ENCODE measurements around the gene C2orf78.

The C2orf78 gene

DNA sequence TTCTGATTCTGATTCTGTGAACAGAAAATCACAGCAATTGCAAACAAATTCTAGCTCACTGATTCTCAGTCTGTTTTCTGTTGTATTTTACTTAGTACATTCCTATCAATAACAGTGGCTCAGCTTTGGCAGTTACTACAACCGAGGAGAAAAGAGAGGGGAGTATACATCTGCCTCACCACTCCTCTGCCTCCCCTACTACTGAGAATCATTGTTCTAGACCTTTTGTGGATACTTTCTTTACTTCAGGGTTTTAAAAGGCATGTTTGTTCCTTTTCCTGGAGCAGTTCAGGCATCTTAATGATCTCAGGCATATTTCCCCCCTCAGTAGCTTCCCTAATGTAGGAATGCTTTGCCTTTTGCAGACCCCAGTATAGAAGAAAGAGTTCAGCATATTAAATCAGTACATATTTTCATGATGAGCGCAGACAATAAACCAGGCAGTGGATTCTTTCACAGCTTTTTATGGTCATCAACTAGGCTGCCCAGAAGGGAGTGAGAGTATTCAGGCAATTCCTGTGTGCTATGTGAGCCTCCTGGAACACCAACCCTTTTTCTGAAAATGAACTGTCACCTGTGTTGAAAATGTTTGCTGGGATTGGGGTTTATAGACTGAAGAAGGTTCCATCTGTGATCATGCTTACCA, 55.0 kb downstream of the C2orf78 start:
- no peak for DNase-seq

DNA sequence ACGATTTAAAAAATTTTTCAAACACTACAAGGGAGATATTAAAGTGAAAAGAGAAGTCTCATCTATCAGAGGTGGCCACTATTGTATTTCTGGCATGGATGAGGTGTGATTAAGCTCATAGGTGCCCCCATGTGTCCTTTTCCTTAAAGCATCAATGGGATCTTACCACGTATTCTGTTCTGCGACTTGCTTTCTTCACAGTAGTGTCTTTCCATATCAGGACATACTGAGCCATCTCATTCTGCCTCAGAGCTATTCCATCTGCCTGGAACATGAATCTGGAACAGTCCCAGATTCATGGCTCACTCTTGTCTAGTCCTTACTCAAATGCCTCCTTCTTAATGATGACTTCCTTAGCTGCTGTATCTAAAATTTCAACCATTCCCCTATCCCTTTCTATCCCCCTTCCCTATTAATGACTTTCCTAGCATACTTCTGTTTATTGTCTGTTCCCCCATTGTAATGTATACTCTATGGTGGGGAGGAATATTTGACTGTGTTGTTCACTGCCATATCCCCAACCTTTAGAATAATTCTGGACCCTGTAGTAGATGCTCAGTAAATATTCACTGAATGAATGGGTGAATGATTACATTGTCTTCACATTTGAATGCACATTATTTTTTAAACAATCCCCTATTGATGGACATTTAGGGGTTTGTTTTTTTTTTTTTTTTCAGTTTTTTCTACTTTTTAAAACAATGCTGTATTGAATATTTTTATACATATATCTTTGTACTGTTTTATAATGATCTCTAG, 55.8 kb downstream of the C2orf78 start:
- DNase-seq: no peak

DNA sequence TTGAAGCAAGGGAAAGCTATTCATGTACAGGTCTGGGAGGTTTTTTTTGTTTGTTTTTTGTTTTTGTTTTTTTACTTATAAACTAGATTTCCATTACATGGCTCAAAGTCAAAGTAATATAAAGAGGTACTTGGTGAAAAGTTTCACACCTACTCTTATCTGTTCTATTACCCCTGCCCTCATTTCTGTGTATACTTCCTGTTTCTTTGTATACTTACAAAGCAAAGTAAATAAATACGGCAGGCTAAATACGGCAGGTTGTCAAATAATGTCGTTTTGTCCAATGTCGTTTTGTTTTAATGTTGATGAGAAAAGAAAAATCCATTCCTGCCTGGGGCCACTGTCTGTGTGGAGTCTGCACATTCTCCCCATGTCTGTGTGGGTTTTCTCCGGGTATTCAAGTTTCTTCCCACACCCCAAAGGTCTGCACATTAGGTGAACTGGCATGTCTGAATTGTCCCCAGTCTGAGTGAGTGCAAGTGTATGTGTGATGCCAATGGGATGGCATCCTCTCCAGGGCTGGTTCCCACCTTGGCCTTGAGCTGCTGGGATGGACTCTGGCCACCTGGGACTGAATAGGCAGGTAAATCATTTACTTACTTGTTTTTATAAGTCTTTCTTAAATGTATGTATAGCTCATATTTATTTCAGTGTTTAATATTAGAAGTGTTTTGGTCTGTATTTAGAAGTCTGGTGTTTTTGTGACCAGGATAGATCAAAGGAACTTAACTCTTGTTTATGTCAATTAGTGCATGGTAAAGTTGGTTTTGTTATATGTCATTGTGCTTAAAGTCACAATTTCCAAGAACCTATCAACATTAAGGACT, 58.1 kb downstream of the C2orf78 start:
- DNase-seq: no peak

DNA sequence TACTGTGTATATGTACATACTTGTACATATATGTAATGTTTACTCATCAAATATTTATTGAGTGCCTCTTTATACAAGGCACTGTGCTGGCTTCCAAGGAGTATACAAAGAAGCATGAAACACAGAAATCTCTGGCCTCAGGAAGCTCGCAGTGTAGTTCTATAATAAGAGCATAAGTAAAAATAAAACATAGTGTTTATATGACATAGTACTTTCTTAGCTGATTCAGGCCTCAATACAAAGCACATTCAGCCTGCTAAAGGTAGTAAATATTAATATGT, 58.7 kb downstream of the C2orf78 start:
- DNase-seq: no peak

DNA sequence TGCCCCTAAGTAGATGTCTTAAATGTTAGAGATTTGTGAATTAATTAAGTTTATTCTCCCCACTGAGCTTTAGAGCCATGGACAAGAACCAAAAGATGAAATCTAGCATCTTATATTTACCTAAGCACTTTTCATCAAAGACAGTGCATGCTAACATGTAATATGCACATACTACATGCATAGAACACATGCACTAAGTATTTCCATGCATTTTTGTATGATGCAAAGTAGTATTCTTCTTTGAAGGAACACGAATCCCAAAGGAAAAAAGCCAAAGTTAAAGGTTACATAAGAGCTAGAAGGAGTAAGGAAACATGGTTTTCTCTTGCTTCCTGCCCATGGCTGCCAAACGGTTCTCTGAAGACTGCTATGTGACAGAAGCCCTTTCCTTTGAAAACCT, 60.1 kb downstream of the C2orf78 start:
- DNase-seq: no peak

DNA sequence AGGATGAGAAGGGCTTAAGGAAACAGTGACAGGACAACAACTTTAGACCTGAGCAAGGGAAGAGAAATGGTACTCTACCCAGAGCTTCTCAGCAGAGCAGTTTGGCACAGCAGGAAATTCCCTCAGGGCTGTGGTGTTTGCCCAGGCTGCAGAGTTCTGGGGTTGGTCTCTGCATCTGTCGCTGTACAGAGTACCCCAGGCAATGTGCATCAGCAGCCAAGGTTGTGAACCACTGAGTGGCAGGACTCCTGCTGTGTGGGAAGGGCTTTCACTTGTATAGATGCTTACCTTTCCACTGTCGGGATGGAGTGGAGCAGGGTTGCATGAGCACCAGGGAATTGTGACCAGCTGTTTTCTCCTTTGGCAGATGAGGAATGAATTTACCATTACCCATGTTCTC, 66.0 kb downstream of the C2orf78 start:
- no peak for DNase-seq

DNA sequence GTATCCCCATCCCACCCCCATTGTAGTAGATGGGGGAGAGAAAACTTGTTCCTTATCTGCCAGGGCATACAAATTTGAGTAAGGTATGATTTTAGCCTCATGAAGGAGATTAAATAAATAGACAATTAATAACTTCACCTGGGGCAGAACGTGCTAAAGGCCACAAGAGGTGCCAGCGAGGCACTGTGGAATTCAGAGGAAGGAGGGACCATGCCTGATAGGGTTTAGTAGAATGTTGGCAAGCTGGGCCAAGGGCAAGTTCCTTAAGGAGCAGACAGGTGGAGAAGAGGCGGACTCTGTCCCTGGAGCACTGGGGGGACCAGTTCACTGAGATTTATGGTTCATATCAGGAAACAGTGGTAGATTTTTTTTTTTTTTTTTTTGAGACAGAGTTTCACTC, 67.3 kb downstream of the C2orf78 start:
- DNase-seq: no peak

DNA sequence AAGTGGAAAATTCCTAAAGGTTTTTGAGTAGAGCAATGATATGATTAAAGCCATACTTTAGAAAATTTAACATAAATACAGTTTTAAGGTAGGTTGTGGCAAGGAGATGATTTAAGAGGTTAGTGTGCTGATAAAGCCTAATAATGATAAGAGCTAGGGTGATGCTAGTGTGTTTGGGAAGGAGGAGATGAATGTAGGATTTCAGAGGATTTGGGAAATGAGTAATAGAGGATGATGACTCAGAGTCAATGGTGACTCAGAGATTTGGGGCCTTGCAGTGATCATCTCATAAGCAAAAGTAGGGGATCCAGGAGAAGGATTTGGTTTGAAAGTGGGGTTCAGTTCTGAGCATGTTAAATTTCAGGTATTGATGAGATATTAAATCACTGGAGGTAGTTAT, 68.0 kb downstream of the C2orf78 start:
- DNase-seq: no peak

DNA sequence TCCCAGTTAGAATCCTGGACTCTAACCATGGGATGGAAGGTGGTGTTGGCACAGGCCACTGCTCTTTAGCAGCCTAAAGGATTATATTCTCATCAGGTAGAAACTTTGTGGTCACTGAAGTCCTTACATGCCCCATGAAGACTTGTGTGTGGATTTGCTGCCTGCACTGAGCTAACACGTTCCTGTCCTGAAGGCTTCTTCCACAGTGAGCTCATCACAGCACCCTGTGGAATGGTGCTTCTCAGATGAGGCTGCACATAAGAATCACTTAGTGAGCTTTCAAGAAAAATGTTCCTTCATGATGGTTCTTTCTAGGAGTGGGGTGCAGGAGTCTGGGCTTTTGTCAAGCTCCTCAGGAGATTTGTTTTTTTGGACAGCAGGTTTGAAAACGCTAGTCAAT, 71.5 kb downstream of the C2orf78 start:
- no peak for DNase-seq

DNA sequence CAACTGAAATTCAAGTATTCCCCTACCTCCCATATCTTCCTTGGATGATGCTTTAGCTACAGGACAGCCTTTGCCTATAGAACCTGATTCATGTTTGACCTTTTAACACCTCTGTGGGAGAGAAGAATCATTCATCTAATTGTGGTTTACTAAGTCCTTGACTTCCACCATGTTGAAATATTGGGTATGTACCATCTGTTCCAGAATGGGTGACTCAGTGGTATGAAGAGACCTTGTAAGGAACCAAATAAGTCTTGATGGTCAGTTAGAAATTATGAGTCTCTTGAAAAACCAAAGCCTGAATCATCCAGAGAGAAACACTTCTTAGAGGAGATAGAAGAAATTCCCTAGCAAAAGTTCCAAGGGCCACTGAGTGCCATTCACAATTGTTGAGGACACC, 72.2 kb downstream of the C2orf78 start:
- no peak for DNase-seq

DNA sequence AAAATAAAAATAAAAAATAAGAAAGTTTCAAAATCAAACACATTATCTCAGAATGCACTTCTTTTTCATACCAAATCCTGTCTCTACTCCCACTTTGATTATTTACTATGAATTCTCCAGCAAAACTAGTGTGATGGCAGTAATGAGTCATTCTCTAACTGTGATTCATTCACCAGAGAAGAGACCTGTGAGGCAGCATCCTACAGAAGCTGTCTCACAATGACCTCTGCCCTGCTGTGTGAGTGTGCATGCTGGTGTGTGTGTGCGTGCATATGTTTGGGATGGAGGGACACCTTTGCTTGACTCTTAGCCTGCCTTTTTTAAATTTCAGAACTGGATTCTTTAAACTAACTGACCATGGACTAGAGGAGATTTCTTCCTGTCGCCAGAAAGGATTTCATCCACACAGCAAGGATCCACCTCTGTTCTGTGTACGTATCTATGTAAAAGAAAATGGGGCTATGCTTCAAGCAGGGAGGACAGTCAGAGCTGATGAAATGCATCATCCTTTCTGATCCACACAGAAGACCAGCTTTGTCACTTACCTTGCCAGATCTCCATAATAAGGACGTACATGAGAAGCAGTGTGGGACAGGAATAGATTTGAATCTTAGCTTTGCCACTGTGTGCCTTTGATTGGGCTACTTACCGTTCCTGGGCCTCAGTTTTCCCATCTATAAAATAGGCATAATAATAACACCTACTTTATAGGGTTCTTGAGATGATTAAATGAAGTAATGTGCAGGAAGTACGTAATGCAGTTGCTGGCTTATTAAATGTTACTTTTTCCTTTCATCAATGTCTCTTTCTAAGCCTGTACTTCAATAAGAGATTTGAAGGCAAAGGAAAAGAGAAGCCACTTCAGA, 76.0 kb downstream of the C2orf78 start:
- DNase-seq: no peak

DNA sequence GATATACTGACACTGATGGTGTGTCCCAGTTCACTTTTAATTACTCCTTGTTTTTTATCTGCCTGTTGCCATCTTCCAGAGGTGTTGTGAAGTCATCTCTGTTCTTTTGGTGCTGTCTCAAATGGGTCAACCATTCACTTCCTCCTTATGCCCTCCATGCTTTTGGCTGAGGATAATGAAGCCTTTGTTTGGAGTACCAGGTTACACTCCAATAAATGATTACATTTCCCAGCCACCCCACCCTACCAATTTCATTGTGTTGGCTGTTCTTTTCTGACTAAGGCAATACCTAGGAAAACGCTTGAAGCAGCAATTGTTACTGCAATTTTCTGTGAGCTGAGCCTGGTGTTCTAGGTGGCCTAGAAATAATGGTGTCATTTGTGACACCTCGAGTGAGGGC, 79.0 kb downstream of the C2orf78 start:
- no peak for DNase-seq
